GM12891 (cell line): Measurements from ENCODE around the gene HLA-F.

Experiments used
- PAX5 ChIP-seq: IDR thresholded peaks from 2 replicates; pipeline ENCODE4 v1.6.1; 2011; ENCODE audit warnings: low read length, moderate library complexity, mild to moderate bottlenecking; ENCODE audit not compliant: insufficient read depth, severe bottlenecking
- POLR2A ChIP-seq: IDR thresholded peaks from 2 replicates; pipeline ENCODE4 v1.6.1; 2011; ENCODE audit warnings: low read depth, low read length, control low read depth
- POLR2AphosphoS5 ChIP-seq: IDR thresholded peaks from 2 replicates; pipeline ENCODE4 v1.6.1; 2011; ENCODE audit warnings: low read depth, low read length, control low read depth
- POU2F2 ChIP-seq: IDR thresholded peaks from 2 replicates; pipeline ENCODE4 v1.6.1; 2011; ENCODE audit warnings: low read depth, mild to moderate bottlenecking, control low read depth, low read length, moderate library complexity
- SPI1 ChIP-seq: IDR thresholded peaks from 2 replicates; pipeline ENCODE4 v1.6.1; 2011; ENCODE audit warnings: low read depth, low read length, control low read depth
- TAF1 ChIP-seq: IDR thresholded peaks from 2 replicates; pipeline ENCODE4 v1.6.1; 2011; ENCODE audit warnings: low read depth, low read length, control low read depth

DNA sequence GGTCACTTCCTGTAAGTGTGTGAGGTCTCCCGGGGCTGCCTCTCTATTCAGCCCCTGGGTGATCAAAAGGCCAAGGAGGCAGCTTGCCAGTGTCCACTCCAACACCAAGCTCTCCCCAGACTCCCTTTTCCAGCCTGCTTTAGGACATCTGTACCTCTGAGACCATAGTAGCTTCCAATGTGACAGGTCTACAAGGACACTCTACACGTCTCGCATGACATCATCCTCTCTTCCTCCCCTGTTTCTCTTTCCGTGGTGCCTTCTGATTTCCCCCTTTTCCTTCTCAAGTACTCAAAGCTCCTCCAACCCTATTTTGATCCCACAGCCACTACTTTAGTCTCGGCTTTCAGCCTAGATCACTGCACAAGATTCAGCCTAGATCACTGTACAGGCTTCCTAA is 26.4 kb downstream of the HLA-F start:
- no peak for TF ChIP-seq TAF1
- TF ChIP-seq POLR2AphosphoS5, result no peak
- no peak for TF ChIP-seq POLR2A
- TF ChIP-seq PAX5, result no peak
- no peak for TF ChIP-seq SPI1
- no peak for TF ChIP-seq POU2F2
